ENCODE measurements around the gene TRIM62.
A peak's percentile ranks its signal among the peaks of the same experiment; 100 is the strongest.

The TRIM62 gene

GRCh38 chr1:33162141-33162540 lies 19.7 kb downstream of the TRIM62 start:
- no peak for DNase-seq (ENCODE audit: low read depth, low spot score)

GRCh38 chr1:33161061-33161681 lies 20.7 kb downstream of the TRIM62 start:
- peak; percentile 88 for DNase-seq (ENCODE audit: low read depth, low spot score)

- no peak for DNase-seq (ENCODE audit: low read depth, low spot score)
Observed at GRCh38 chr1:33159577-33159976, 22.3 kb downstream of the TRIM62 start.

GRCh38 chr1:33158366-33158765 lies 23.5 kb downstream of the TRIM62 start:
- DNase-seq (ENCODE audit: low read depth, low spot score), result no peak

GRCh38 chr1:33157131-33157530 lies 24.7 kb downstream of the TRIM62 start:
- DNase-seq (ENCODE audit: low read depth, low spot score), result no peak

GRCh38 chr1:33155877-33156538 lies 25.8 kb downstream of the TRIM62 start:
- DNase-seq (ENCODE audit: low read depth, low spot score), result no peak

GRCh38 chr1:33153650-33154049 lies 28.2 kb downstream of the TRIM62 start:
- DNase-seq (ENCODE audit: low read depth, low spot score), result no peak

GRCh38 chr1:33152685-33153432 lies 29.0 kb downstream of the TRIM62 start:
- no peak for DNase-seq (ENCODE audit: low read depth, low spot score)

- no peak for DNase-seq (ENCODE audit: low read depth, low spot score)
Observed at GRCh38 chr1:33151116-33151515, 30.7 kb downstream of the TRIM62 start.

GRCh38 chr1:33150522-33150921 lies 31.3 kb downstream of the TRIM62 start:
- DNase-seq (ENCODE audit: low read depth, low spot score), result peak; percentile 55

GRCh38 chr1:33149453-33150190 lies 32.2 kb downstream of the TRIM62 start:
- no peak for DNase-seq (ENCODE audit: low read depth, low spot score)

GRCh38 chr1:33148615-33149014 lies 33.2 kb downstream of the TRIM62 start:
- DNase-seq (ENCODE audit: low read depth, low spot score), result no peak

- no peak for DNase-seq (ENCODE audit: low read depth, low spot score)
Observed at GRCh38 chr1:33147997-33148314, 33.9 kb downstream of the TRIM62 start.

- DNase-seq (ENCODE audit: low read depth, low spot score), result no peak
Observed at GRCh38 chr1:33147275-33147996, 34.4 kb downstream of the TRIM62 start.

- DNase-seq (ENCODE audit: low read depth, low spot score), result no peak
Observed at GRCh38 chr1:33146003-33146402, 35.8 kb downstream of the TRIM62 start.

- DNase-seq (ENCODE audit: low read depth, low spot score), result peak; percentile 23
Observed at GRCh38 chr1:33143698-33144097, 38.1 kb downstream of the TRIM62 start.

- DNase-seq (ENCODE audit: low read depth, low spot score), result peak; percentile 58
Observed at GRCh38 chr1:33143176-33143575, 38.7 kb downstream of the TRIM62 start.

- DNase-seq (ENCODE audit: low read depth, low spot score), result no peak
Observed at GRCh38 chr1:33142483-33143064, 39.3 kb downstream of the TRIM62 start.

GRCh38 chr1:33141781-33142180 lies 40.1 kb downstream of the TRIM62 start:
- DNase-seq (ENCODE audit: low read depth, low spot score), result no peak

GRCh38 chr1:33141216-33141615 lies 40.6 kb downstream of the TRIM62 start:
- DNase-seq (ENCODE audit: low read depth, low spot score), result no peak
